ENCODE measurements around the gene WFS1. TPM values are rescaled to one million over a fixed set of nuclear protein-coding genes. Genes with fewer than 3 reads are reported as not detected.

Gene WFS1
- total and polyA plus RNA-seq, 2 of the 13 experiments (the other 11 are each of a cell fraction or from before 2014, with no cell fraction given), result 39.1 to 42.2 TPM

GRCh38 chr4:6275898-6276806 is 6.5 kb downstream of the WFS1 start (continued):
- TF ChIP-seq KDM5B (CRISPR knock-in tag; IDR thresholded peaks at IDR 0.05; ENCODE audit: borderline replicate concordance) (peak; percentile 54), ZMYM3 (CRISPR knock-in tag; IDR thresholded peaks at IDR 0.05) (no peak), SSRP1 (CRISPR knock-in tag; IDR thresholded peaks at IDR 0.05) (0 out of 2 replicates have a peak, but pooled peaks have one; percentile 19), ZSCAN20 (CRISPR knock-in tag; IDR thresholded peaks at IDR 0.05; ENCODE audit: borderline replicate concordance) (peak; percentile 89), RAD21 (CRISPR knock-in tag; IDR thresholded peaks at IDR 0.05) (no peak), KLF11 (CRISPR knock-in tag; IDR thresholded peaks at IDR 0.05) (no peak), ZNF740 (CRISPR knock-in tag; IDR thresholded peaks at IDR 0.05) (no peak), MTF2 (CRISPR knock-in tag; IDR thresholded peaks at IDR 0.05; ENCODE audit: borderline replicate concordance) (no peak), ZNF441 (CRISPR knock-in tag; IDR thresholded peaks at IDR 0.05; ENCODE audit: borderline replicate concordance) (no peak), ZNF839 (CRISPR knock-in tag; IDR thresholded peaks at IDR 0.05; ENCODE audit: borderline replicate concordance) (no peak), PRDM10 (CRISPR knock-in tag; IDR thresholded peaks at IDR 0.05; ENCODE audit: low read depth) (0 out of 2 replicates have a peak, but pooled peaks have one; percentile 8), RFX1 (IDR thresholded peaks at IDR 0.05) (peak; percentile 54; the same call in 1 of the 2 replicates), ELK4 (CRISPR knock-in tag; IDR thresholded peaks at IDR 0.05; ENCODE audit: borderline replicate concordance) (no peak), ZSCAN30 (CRISPR knock-in tag; IDR thresholded peaks at IDR 0.05) (no peak), GLMP (CRISPR knock-in tag; IDR thresholded peaks at IDR 0.05; ENCODE audit: borderline replicate concordance) (no peak), SIN3A (IDR thresholded peaks at IDR 0.05; ENCODE audit: borderline replicate concordance, low read depth, low read length) (peak; percentile 49; the same call in 1 of the 2 replicates)
- TF ChIP-seq, protein P1, sequence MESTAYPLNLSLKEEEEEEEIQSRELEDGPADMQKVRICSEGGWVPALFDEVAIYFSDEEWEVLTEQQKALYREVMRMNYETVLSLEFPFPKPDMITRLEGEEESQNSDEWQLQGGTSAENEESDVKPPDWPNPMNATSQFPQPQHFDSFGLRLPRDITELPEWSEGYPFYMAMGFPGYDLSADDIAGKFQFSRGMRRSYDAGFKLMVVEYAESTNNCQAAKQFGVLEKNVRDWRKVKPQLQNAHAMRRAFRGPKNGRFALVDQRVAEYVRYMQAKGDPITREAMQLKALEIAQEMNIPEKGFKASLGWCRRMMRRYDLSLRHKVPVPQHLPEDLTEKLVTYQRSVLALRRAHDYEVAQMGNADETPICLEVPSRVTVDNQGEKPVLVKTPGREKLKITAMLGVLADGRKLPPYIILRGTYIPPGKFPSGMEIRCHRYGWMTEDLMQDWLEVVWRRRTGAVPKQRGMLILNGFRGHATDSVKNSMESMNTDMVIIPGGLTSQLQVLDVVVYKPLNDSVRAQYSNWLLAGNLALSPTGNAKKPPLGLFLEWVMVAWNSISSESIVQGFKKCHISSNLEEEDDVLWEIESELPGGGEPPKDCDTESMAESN (CRISPR knock-in tag; conservative IDR thresholded peaks at IDR 0.05), result peak; percentile 57; the same call in 1 of the 2 replicates
- TF ChIP-seq, protein P2, sequence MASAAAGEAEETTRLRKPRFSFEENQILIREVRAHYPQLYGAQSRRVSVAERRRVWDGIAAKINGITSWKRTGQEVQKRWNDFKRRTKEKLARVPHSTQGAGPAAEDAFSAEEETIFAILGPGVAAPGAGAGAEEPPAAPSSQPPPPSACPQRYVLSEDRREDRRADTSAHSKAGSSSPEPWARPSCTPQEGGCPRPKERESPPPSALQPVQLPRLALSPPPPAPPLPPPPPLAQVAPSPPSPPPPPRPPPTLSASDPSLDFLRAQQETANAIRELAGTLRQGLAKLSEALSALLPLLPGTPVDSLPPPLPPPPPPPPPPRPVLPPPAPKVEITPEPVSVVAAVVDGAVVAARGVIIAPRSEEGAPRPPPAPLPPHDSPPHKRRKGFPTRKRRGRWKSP (CRISPR knock-in tag; IDR thresholded peaks at IDR 0.05), result peak; percentile 10; the same call in 1 of the 2 replicates
